ENCODE results near the gene CTNNBIP1.

The CTNNBIP1 gene

DNA sequence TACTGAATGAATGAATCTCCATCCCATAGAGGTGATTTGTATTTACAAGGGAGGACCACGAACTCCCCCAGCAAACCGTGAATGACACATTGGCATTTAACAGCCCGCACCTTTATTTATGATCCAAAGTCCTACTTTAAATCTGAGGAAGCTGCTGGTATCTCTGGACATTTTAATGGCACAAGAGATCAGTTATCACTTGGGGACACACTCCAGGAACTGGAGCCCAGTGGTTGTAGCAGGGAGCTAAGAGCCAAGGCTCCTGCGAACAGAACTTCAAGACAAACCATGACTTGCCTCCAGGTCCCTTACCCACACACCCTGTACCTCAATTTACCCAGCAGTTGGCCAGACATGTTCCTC is 1.2 kb downstream of the CTNNBIP1 start:
- no peak overlapping the region for H3K4me3 ChIP-seq (ENCODE audit: low read depth, low read length)

GRCh38 chr1:9907441-9907840 is 2.6 kb downstream of the CTNNBIP1 start:
- Histone ChIP-seq H3K27me3 (no peaks in the 10 kb centered on the region), H3K4me1 (no peaks in the 10 kb centered on the region), H3K9me3 (no peaks in the 10 kb centered on the region), H3K4me3 (ENCODE audit: low read depth, low read length) (no peak overlapping the region), H3K36me3 (no peaks in the 10 kb centered on the region)
- DNase-seq: no peak
- TF ChIP-seq CTCF (IDR thresholded peaks at IDR 0.05; ENCODE audit: low read depth, low read length): no peak

More for the DNA sequence above, 1.2 kb downstream of the CTNNBIP1 start:
- TF ChIP-seq CTCF (IDR thresholded peaks at IDR 0.05; ENCODE audit: low read depth, low read length): no peak
- H3K9me3 ChIP-seq: no peaks in the 10 kb centered on the region
- H3K27me3 ChIP-seq: no peaks in the 10 kb centered on the region
- no peak for DNase-seq
- H3K4me1 ChIP-seq: no peaks in the 10 kb centered on the region
- H3K36me3 ChIP-seq: no peaks in the 10 kb centered on the region

- H3K9me3 ChIP-seq: no peaks in the 10 kb centered on the region
- no peak for TF ChIP-seq CTCF (IDR thresholded peaks at IDR 0.05; ENCODE audit: low read depth, low read length)
- H3K4me1 ChIP-seq: no peaks in the 10 kb centered on the region
- DNase-seq: no peak
- H3K27me3 ChIP-seq: no peaks in the 10 kb centered on the region
- H3K36me3 ChIP-seq: no peaks in the 10 kb centered on the region
- H3K4me3 ChIP-seq (ENCODE audit: low read depth, low read length): no peak overlapping the region
Observed at GRCh38 chr1:9906466-9906865, 3.6 kb downstream of the CTNNBIP1 start.

DNA sequence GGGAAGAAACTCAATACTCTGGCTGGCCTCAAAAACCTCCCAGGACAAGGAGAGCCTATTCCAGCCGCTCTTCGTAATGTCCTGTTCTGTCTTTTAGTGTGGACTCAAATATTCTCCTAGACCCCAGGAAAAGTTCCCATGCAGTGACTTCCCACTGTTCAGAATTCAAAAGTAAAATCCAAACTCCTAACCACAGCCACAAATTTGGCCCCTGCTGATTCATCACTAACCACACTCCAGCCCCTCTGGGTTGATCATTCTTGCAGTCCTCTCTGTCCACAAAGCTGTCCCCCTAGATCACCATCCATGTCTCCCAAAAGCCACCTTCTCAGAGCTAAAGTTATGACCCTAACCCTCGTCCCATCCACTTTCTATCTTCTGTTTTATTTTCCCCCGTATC is 5.1 kb downstream of the CTNNBIP1 start:
- no peak for TF ChIP-seq CTCF (IDR thresholded peaks at IDR 0.05; ENCODE audit: low read depth, low read length)
- no peaks in the 10 kb centered on the region for H3K4me1 ChIP-seq
- H3K9me3 ChIP-seq: no peaks in the 10 kb centered on the region
- no peak overlapping the region for H3K4me3 ChIP-seq (ENCODE audit: low read depth, low read length)
- no peaks in the 10 kb centered on the region for H3K36me3 ChIP-seq
- no peaks in the 10 kb centered on the region for H3K27me3 ChIP-seq
- DNase-seq: no peak

- Histone ChIP-seq H3K36me3 (no peaks in the 10 kb centered on the region), H3K9me3 (no peaks in the 10 kb centered on the region), H3K27me3 (no peaks in the 10 kb centered on the region), H3K4me1 (no peaks in the 10 kb centered on the region), H3K4me3 (ENCODE audit: low read depth, low read length) (no peak overlapping the region)
- no peak for TF ChIP-seq CTCF (IDR thresholded peaks at IDR 0.05; ENCODE audit: low read depth, low read length)
- no peak for DNase-seq
Observed at GRCh38 chr1:9904596-9904995, 5.5 kb downstream of the CTNNBIP1 start.

DNA sequence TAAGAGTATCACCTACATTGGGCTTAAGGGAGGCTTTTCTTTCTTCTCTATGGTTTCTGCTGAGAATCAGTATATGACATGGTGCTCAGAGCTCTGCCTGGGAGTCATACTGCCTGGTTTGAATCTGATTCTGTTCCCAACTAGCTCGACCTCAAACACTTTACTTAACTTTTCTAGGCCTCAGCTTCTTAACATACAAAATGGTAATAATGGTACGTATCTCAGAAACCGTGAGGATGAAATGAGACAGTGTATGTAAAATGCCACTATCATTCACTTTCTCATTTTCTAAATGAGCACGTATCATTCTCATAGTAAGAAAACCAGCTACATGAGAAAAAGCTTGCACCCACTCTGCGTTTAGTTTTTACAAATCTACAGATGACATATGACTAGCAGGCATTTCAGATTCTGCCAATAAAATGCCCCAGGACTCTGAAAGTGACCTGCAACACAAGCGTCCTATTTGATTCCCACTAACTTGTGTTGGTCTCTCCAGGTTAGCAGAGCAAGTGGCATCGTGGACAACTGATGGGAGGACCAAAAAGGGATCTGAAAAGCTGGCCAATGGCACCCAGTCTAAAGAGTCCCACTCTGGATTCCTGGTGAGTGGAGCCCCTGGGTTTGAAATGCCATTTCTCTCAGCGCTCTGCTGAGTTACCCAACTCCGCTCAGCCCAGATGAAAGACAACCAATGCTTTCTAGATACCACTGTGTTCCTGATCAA is 6.1 kb downstream of the CTNNBIP1 start:
- Histone ChIP-seq H3K27me3 (no peaks in the 10 kb centered on the region), H3K4me1 (no peaks in the 10 kb centered on the region), H3K36me3 (no peaks in the 10 kb centered on the region), H3K4me3 (ENCODE audit: low read depth, low read length) (no peak overlapping the region), H3K9me3 (no peaks in the 10 kb centered on the region)
- DNase-seq: no peak
- no peak for TF ChIP-seq CTCF (IDR thresholded peaks at IDR 0.05; ENCODE audit: low read depth, low read length)
